Embryonic facial prominence (tissue), 1 donor: ENCODE data around the gene CENPN.

Experiments used
- DNase-seq: peaks from one replicate; pipeline ENCODE4 v3.0.0-alpha.2; 2016; ENCODE audit errors: extremely low spot score

Gene CENPN

GRCh38 chr16:80991792-80992430, 15.1 kb upstream of the CENPN start:
- no peak for DNase-seq

GRCh38 chr16:80992676-80993293, 14.2 kb upstream of the CENPN start:
- no peak for DNase-seq

- no peak for DNase-seq
Measured at GRCh38 chr16:80993307-80993706, 13.7 kb upstream of the CENPN start.

GRCh38 chr16:80993834-80994233, 13.2 kb upstream of the CENPN start:
- no peak for DNase-seq

- DNase-seq, result no peak
Measured at GRCh38 chr16:80994451-80994850, 12.6 kb upstream of the CENPN start.

GRCh38 chr16:80996688-80997138, 10.3 kb upstream of the CENPN start:
- no peak for DNase-seq

GRCh38 chr16:80997139-80997798, 9.7 kb upstream of the CENPN start:
- no peak for DNase-seq

- DNase-seq, result no peak
Measured at GRCh38 chr16:80997964-80998620, 8.9 kb upstream of the CENPN start.

- DNase-seq, result no peak
Measured at GRCh38 chr16:81000873-81001272, 6.1 kb upstream of the CENPN start.

GRCh38 chr16:81001330-81001729, 5.7 kb upstream of the CENPN start:
- DNase-seq, result no peak

GRCh38 chr16:81003064-81003463, 4.0 kb upstream of the CENPN start:
- DNase-seq, result no peak

GRCh38 chr16:81003610-81004460, 3.2 kb upstream of the CENPN start:
- no peak for DNase-seq

GRCh38 chr16:81004646-81005353, 2.2 kb upstream of the CENPN start:
- DNase-seq, result peak; percentile 43

- no peak for DNase-seq
Measured at GRCh38 chr16:81005610-81006161, 1.3 kb upstream of the CENPN start.

GRCh38 chr16:81006211-81006812, 702 bp upstream of the CENPN start:
- DNase-seq, result no peak

GRCh38 chr16:81008505-81008789, 1.4 kb downstream of the CENPN start:
- no peak for DNase-seq

- DNase-seq, result no peak
Measured at GRCh38 chr16:81012974-81013373, 6.0 kb downstream of the CENPN start.

GRCh38 chr16:81014672-81015071, 7.7 kb downstream of the CENPN start:
- no peak for DNase-seq

GRCh38 chr16:81018496-81018895, 11.5 kb downstream of the CENPN start:
- DNase-seq, result no peak

- no peak for DNase-seq
Measured at GRCh38 chr16:81026429-81026828, 19.4 kb downstream of the CENPN start.
